Measurements from ENCODE around the gene S1PR3.
A peak's percentile ranks its signal among the peaks of the same experiment; 100 is the strongest.

S1PR3 gene

DNA sequence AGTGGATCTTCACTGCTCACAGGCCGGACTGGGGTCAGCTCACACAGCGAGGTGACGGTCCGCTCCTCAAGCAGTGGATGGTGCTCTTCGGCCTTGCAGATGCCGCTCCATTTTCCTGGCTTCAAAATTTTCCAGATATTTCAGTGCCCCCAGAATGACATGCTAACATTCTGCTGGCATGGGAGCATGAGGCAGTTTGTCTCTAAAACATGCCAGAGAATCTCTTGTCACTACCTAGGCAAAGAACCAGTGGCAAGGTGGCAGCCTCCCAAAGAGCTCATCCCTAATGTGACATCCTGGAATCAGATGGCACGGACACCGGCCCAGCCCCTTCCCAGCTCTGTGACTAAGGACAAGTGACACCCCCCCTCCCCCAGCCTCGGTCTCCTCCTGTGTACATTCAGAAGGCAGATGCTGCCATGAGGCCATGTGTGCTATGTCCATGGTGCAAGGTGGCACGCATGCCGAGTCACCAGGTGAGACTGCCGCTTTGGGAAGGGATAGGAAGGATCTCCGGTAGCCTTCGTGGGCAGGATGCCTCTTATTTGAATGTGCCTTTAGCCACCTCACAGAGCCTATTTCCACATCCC lies 2.7 kb downstream of the S1PR3 start:
- DNase-seq: no peak

DNA sequence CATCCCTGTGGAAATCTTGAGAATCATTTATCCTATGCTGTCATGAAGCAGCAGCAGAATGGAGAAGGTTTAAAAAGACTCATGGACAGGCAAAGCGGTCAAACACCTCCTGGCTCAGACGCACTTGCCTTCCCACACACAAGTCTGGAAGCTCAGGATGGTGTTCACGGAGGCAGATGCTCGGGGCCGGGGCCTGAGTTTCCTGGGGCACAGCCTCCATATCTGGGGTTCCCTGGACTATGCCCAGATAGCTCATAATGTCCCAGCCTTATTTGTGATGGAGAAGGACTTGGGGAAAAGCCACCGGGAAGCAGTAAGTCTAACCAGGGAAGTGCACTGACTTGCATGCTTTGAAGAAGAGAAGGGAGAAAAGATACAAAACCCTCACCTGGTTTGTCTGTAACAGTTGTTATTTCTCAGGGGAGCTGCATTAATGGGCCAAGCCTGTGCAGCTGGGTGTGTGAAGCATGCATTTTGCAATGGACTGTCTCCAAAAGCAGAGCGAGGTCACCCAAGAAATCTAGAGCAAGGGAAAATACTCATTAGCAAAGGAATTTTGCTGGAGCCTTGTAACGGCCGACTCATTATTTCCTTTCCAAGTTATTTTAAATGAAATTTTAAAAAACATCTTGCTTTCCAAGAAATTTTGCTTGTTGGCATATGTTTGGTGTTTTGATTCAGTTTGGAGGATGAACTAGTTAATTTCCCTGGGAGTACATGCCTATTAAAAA lies 3.4 kb downstream of the S1PR3 start:
- DNase-seq: no peak

DNA sequence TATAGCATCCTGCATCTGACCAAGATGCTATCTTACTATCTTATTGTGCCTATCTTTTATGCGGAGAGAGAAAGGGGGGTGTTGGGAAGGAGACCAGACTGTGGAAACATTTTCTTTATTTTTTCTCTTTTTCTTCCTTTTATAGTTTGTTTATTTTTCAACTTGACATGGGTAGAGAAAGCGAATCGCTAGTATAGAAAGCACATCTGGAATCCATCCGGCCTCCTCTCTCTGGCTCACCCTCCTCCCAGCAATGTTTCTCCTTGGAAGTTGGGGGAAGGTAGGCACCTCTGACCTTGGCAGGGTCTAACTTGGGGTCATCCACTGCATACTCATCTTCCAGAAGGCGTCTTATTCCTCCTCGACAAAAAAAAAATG lies 3.9 kb downstream of the S1PR3 start:
- no peak for DNase-seq

DNA sequence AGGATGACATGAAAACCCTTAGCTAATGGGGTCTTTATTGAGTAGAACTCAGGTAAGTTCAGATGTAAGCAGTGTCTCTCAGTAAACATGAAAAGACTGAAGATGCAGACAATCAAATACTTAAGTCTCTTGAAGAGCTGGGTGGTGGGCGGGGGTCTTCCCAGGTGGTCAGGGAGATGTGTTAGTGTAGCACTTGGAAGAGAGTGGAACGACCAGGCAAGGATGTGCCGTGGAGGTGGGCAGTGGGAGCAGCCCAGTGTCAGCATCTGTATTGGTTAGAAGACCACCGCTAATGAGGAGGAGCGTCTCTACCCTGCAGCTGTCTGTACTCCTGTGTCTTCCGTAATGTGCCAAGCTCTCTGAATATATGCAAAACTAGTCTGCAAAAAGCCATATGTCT lies 4.4 kb downstream of the S1PR3 start:
- DNase-seq: no peak

DNA sequence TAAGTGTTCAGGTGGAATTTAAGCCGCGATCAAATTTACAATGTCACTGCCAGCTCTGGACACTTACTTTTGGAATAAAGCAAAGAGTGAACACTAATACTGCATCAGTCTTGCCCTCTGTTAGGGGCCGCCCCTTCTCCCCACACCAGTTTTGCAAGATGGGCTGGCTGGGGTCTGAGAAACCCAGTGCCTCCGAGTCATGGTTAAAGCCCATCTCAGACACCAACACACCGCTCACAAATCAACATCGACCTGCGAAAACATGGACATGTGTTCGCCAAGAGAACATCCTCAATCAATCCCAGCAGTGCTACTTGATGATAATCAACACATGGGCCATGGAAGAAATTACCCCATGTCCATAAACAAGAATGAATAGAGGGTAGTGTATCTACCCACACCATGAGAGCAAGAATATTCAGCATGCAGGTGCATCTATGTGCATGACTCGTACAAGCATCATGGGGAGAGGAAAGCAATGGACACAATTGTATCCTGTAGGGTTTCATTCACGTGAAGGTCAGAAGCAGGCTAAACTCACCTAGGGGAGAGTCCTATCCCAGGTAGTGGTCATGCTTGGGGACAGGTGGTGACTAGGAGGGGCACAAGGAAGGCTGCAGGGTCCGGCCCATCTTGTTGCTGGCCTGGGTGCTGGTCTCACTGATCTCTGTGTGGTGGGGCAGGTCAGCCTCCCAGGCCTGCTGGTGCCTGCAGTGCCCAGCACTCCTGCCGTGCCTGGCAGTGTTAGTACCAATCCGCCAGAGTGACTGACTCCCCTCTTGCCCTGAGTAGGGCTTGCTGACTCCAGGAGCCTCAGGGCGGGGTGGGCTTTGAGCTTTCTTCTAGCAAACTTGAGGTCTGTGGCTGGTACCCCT lies 5.0 kb downstream of the S1PR3 start:
- no peak for DNase-seq

DNA sequence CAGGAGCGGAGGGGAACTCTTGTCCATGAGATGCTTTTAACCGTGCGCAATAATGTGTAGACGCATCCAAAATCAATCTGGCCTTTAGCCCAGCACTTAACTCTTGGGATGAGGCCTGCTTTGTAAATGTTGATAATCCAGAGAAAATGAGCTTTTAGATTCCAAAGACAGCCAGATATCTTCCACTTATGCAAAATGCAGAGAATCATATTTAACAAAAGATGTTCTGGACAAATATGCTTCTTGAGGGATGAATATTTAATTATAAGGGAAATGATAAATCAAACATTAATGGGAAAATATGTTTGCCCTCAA lies 5.6 kb downstream of the S1PR3 start:
- no peak for DNase-seq

DNA sequence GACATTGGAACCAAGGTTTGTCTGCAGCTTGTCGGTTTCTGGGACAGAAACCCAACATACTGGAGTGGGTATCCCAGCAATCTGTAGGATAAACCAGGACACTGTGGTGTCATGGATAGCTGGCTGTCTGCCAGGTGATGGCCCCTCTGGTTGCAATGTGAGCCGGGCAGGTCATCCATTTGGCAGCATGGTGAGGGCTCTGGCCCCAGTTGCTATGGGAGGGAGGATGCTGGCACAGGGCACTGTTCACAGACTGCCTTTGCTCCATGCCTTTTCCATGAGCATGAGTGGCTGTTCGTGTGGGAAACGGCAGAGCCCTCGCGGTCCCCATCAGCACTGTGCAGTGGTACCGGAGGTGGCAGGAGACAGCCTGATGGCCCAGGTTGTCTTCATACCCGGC lies 6.4 kb downstream of the S1PR3 start:
- DNase-seq: no peak

DNA sequence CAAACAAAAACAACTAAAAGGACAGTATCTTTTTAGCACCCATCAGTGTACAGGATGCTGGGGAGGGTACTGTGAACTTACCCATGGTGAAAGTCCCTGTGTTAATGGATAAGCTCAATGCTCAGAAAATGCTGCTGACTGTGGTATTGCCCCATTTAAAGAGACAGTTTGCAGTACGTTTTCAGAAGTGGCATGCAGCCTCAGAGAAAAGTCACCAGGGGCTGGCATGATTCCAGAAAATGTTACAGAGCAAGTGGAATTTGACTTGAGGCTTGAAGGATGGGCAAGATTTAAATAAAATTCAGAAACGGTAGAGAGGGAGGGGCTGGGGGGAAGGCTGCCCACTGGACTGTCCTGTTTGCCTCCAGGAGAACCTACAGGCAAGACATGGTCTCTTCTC lies 7.2 kb downstream of the S1PR3 start:
- no peak for DNase-seq

DNA sequence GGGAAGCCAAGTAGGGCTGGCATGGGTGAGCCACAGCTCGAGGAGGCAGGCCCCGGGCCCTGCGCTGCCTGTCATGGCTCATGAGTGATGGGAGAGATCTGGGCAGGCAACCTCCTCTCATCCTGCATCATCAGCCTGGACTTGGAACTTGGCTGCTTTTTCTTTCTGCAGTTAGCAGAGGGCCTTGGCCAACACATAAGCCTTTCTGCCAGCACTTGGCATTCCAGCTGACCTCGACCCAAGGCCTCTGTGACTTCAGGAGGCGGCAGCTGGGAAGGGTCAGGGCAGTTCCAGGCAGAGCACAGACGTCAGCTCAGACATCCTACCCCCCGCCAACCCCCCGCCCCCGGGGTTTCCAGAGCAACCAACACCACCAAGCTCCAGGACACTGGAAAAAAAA lies 7.6 kb downstream of the S1PR3 start:
- DNase-seq: no peak

DNA sequence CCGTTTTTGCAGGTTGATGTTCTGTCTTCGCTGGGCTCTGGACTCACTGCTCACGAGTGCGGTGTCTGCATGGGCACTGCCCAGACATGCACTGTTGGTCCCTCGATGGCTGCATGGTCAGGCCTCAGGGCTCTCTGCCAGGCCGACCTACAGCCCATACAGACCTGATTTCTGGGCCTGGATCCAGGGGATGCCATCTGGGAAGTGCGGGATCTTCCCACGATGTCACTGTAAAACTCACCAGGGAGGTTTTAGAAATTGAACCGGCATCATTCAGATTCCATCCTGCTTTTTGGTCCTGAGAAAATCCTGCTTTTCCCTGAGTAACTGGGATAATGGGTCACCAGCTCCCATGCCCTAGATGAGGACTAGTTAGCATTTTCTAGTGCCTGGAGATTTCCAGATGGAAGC lies 9.1 kb downstream of the S1PR3 start:
- DNase-seq: no peak

DNA sequence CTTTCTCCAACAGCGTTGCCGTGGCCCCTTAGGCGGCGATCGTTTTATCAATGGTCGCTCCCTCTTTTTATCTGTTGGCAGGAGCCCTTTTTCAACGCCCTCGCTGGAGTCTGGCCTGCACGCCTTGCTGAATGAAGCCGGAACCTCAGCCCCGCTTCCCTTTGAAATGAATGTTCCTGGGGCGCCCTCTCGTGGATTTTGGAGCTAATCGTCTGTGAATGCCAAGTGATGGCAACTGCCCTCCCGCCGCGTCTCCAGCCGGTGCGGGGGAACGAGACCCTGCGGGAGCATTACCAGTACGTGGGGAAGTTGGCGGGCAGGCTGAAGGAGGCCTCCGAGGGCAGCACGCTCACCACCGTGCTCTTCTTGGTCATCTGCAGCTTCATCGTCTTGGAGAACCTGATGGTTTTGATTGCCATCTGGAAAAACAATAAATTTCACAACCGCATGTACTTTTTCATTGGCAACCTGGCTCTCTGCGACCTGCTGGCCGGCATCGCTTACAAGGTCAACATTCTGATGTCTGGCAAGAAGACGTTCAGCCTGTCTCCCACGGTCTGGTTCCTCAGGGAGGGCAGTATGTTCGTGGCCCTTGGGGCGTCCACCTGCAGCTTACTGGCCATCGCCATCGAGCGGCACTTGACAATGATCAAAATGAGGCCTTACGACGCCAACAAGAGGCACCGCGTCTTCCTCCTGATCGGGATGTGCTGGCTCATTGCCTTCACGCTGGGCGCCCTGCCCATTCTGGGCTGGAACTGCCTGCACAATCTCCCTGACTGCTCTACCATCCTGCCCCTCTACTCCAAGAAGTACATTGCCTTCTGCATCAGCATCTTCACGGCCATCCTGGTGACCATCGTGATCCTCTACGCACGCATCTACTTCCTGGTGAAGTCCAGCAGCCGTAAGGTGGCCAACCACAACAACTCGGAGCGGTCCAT lies 10.0 kb downstream of the S1PR3 start:
- DNase-seq: peak; percentile 29

DNA sequence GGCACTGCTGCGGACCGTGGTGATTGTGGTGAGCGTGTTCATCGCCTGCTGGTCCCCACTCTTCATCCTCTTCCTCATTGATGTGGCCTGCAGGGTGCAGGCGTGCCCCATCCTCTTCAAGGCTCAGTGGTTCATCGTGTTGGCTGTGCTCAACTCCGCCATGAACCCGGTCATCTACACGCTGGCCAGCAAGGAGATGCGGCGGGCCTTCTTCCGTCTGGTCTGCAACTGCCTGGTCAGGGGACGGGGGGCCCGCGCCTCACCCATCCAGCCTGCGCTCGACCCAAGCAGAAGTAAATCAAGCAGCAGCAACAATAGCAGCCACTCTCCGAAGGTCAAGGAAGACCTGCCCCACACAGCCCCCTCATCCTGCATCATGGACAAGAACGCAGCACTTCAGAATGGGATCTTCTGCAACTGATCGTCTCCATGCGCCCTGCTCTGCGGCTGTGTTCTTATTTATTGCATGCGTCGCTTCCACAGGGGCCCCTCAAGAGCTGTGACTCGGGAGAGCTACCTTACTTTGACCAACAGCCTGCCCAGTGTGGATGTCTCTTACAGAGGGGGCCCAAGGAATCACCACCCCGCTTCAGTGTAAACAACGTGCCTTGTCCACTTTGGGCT lies 10.8 kb downstream of the S1PR3 start:
- DNase-seq: no peak

DNA sequence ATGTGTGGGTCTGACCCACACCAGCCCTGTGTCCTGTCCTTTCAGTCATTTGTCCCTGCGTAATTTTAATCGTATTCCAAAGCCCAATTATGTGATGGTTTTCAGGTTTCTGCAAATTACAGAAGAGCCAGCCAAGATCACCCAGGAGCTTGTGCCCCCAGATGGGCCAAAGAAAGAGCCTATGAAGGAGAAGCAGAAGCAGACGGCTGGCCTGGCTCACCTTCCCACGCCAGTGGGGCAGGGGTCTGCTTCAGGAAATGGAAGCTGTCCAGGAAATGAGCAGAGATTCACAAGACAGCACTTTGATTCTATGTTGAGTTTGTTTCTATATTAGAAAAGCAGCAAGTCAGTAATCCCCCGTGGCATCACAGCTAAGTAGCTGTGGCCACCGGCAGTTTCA lies 11.7 kb downstream of the S1PR3 start:
- DNase-seq: no peak

DNA sequence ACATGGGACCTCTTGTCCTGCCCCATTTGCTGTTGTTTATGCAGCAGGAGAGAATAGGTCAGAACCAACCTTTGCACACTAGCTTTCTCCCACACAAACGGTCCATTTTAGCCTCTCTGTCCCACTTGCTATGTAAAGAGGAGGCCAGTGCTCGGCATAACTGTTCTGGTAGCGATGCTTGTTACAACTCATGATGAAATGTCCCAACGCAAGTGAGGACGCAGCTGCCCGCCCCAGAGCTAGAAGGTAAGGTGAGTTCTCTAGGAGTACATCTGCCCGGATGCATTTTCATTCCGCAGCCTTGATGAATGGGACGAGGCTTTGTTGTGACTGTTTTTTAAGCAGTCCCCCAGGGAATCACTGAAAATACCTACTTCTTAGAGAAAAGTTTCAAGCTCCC lies 14.1 kb downstream of the S1PR3 start:
- no peak for DNase-seq

DNA sequence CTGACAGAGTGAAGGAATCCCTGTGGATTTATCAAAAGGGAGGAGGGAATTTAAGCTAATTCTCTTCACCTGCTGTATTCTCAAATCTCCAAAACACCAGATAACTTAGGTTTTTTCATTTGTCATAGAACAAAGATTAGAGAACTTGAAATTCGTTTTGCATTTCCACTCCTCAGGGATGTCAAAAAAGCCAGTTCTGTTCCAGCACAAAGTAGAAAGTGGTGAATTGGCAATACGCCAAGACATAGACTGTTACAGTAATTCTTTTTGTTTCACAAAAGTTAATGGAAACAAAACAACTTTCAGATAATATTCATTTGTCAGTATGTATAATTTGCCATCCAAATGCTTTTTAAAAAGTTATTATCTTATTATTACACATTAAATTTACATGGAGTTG lies 15.0 kb downstream of the S1PR3 start:
- DNase-seq: no peak

DNA sequence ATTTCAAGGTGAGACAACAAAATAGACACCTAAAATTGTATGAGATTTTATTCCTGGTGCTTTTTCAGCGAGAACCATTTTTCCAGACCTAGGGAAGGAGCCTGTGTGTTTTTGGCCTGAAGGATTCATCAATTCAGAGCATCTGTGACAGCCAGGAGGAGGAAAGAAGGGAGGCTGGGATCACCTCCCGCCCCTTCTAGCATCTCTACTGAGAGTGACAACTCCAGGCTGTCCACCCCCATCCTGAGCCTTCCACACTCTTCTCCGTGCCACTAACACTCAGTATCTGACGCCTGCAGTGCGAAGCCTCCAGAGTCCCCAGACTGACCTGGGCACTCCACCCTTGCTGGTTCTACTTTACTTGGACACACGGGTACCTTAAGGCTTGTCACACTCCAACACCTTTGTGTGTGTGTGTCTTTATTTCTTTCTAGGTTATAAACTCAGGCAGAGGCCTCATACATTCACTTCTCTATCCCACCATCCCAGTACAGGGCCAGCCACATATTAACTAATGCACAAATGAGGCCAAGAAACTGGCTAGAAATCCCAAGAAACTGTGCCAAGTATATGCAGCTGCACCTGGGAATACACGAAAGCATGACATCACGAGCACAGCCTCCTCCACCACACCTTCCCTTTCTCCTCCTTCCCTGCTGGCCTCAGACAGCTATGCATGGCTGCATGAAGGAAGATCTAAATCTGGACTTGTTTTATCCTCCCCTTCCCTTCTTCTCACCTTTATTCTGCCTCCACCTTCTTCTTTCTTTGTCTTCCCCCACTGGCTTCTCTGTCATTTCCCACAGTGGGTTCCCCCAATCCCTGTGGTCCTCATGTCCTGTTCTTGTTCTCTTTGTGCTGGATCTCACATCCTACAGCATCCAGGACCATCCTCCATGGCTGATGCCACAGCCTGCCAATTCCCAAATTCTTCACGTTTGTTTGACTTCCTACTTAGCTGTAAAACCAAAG lies 16.0 kb downstream of the S1PR3 start:
- DNase-seq: no peak

DNA sequence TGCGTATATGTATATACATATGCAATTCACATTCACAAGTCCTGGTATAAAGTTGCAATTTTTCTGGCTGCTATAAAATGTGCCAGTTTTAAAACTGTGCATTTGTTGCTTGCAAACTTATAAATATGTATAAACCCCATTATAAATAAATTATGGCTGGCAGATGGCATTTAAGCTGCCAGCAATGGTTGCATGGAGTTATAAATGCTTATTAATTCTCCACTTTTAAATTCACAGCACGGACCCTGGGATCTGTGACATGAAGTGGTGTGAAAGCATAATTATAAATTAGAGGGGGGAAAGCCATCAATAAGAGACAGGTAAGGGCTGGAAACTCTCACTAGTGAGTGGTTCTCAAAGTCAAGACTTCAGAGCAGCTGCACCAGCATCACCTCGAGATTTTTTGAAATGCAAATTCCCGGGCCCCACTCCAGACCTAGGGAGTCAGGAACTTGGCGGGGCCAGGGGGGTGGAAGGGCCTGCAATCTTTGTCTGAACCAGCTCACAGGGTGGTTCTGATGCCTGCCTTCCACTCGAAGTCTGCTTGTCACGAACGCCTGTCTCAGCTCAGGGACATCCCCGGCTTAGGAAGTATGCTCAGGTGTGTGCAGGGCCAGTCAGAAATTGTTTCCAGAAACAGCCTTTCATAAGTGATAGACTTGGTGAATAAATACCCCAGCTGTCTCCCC lies 16.9 kb downstream of the S1PR3 start:
- DNase-seq: no peak

DNA sequence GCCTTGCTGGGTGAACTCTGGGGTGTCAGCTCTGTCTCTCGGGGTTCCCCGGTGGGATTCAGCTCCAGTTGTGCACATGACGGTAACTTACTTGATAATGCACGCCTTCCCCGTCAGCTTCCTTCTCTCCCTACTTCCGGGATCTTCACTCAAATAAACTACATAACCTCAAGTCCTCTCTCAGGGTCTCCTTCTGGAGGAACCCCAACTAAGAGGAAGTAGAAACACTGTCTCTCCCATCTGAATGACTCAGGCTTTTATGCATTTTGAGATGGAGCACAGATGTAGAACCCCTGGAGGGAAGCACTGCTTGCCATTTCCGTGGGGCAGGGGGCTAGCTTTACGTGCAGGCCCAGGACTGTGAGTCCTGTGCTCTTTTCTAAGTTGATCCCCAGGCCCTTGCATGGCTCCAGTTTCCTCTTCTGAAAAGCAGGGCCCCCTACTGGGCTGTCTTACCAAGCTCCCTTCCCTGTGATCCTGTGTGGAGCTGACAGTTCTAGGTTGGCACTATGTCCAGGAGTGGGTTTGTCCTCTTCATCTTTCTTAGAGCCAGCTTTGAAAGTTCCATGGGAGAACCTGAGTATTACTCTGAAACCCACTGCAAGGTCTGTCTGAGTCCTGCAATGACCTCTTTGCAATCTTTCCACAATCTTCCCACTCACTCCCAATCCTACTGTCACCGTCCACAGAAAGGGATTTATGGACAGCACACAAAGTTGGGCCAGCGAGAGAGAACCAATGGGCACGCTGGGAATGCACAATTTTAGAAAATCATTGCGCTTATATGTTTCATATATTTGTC lies 17.7 kb downstream of the S1PR3 start:
- DNase-seq: no peak

DNA sequence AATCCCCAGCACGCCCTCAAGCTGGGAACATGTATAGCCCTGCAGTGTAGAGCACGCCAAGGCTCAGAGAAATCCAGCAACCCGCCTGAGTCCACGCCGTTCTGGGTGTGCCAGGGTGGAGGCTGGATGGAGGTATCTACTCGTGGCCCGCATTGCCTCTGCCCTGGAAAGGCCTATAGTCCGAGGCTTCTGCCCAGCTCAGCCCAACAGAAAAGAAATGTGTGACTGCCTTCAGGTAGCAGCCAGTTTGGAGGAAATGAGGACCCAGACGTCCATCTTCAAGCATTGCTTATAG lies 18.2 kb downstream of the S1PR3 start:
- DNase-seq: no peak

DNA sequence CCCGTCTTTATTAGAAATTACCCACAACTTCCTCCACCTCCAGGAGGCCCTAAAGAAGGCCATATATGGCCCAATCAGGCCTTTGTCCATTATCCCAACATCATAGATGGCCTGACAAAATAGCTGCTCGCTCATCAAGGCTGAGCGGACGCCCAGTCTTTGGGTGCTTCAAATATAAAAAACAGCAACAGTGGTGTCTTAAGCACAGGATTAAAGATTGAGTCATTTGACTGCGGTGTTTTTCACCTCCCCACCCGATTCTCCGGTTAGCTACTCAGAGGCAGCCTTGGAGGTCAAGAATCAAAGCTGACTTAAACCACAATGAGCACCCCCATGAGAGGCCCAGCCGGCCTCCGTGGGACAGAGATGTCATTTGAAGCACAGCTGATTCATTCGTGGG lies 18.8 kb downstream of the S1PR3 start:
- no peak for DNase-seq

Data from NCI-H1417 treated with DMSO at 0.1 percent for 48 hours (cell line).